Measurements from ENCODE around the gene REEP1.
"Not testable (repeated sequence)": the region's sequence is repeated elsewhere in the genome, so short reads cannot be mapped to it uniquely, and the experiment has no call there.

The REEP1 gene

GRCh38 chr2:86241611-86242010 is 95.8 kb downstream of the REEP1 start:
- DNase-seq = no peak

DNA sequence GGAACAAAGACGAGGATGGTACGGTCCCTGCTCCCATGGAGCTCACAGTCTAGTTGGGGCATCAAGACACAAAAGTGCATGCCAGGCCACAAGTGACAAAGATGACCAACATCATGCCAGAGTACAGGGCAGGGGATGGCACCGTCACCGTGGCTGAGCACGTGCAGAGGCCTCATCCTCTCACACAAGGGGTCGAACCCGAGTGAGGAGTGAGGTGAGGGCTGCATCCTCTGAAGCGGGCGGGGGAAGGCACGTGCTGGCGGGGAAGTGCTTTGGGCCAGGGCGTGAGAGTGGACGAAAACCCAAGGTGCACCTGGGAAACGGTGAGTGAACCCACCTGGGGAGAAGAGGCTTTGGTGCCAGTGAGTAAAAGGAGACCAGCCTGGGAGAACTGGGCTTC is 97.2 kb downstream of the REEP1 start:
- no peak for DNase-seq

GRCh38 chr2:86239745-86240144 is 97.7 kb downstream of the REEP1 start:
- no peak for DNase-seq

GRCh38 chr2:86239326-86239725 is 98.1 kb downstream of the REEP1 start:
- DNase-seq = no peak

DNA sequence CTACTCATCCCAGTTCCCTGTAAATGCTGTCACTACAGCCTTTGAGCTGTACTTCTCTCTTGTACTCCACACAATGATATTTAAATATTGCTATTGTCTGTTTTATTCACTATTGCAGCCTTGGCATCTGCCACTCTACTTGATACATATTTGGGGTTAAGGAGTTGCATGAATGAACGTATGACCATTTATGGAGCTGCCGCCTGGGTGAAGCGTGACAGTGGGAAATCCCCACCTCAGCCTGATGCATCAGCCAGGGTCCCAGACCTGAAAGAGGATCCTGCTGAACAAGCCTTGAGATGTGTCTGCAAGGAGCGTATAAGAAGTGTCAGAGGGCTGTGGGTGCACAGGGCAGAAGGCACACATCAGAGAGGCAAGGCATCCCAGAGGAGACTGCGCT is 99.1 kb downstream of the REEP1 start:
- no peak for DNase-seq

DNA sequence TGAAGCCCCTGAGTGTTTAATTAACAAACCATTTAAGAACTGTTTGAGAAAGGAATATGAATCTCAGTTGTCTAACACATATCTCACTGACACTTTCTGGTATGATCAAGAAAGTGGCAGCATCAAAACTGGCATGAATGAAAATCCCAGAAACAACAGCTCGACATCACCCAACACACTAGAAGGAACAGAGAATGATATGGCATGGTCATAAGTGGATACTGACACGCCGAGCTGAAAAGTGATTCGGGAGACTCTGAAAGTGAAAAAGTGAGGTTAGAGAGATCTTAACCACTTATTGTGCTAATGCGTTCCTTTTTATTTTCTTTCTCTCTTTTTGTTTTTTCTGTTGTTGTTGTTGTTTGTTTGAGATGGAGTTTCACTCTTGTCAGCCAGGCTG is 100.3 kb downstream of the REEP1 start:
- DNase-seq = no peak

DNA sequence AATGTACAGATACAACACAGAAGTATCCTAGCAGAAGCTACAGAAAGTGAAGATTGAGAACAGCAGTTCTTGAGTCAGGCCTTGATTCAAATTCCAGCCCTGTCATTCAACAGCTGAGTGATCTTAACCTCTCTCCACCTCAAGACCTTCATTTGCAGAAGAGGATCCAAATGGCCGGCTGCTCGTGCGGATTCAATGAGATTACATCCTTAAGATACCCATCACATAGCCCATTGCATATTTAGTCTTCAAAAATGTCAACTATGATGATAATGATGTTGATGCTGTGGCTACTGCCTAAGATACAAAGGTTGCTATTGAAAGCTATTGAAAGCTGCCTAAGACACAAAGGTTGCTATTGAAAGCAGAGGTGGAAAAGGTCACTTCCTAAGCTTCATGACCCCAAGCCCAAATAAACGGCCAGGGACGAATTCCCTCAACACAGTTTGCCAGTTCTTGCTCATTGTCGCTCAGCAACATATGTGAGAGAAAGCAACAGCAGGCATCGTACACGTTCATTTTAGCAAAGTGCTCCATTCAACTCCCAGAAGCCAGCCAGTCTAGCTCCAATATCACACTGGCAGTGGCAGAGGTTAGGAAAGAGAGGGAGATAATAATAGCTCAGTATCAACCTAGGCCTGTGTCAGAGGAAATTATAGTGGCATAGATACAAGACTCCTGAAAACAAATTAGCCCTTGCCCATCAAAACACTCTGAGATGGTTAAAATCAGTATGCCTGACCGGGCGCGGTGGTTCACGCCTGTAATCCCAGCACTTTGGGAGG is 102.0 kb downstream of the REEP1 start:
- DNase-seq = no peak

DNA sequence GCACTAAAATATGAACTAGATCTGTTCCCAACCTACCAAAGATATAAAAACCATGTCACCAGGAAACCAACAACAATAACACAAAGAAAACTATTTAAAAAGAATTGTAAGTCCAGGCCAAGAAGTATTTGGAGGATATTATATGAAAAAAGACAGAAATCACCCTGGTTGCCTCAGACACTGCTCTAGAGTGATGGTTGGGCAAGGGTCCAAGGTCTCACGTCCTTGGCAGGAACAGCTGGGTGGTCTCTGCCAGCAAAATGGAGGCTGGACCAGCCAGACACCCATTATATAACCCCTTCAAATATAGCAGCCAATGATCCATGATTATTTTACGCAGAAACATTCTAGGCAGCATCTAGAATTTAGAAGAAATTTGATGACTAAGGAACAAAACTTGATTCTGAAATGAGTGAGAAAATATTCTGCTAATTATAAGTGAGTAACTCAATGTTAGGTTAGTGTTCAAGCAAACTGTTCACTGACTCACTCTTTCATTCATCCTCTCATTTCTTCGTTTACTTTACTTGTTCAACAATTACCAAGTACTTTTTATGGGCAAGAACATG is 102.8 kb downstream of the REEP1 start:
- no peak for DNase-seq

- no peak for DNase-seq
Observed at GRCh38 chr2:86233436-86233835, 104.0 kb downstream of the REEP1 start.

GRCh38 chr2:86232910-86233309 is 104.5 kb downstream of the REEP1 start:
- no peak for DNase-seq

- DNase-seq = no peak
Observed at GRCh38 chr2:86232373-86232784, 105.0 kb downstream of the REEP1 start.

GRCh38 chr2:86231680-86232372 is 105.6 kb downstream of the REEP1 start:
- DNase-seq = no peak

DNA sequence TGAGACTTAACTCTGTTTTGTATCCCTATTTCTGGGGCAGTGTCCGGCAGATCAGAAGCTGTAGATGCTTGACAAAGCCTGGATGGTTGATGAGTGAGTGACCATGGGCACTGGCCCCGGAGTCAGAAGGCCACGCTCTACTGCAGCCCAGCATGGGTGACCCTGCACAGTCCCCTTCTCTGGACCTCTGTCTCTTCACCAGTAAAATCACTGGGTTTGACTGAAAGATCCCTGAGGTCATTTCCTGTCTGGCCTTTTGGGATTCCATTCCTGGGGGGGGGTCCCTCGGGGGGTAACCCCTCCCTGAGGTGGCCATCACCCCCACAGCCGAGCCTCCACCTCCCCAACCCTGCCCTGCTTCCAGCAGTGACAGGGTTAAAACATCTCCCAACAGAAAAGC is 106.5 kb downstream of the REEP1 start:
- no peak for DNase-seq

- no peak for DNase-seq
Observed at GRCh38 chr2:86229221-86229620, 108.2 kb downstream of the REEP1 start.

DNA sequence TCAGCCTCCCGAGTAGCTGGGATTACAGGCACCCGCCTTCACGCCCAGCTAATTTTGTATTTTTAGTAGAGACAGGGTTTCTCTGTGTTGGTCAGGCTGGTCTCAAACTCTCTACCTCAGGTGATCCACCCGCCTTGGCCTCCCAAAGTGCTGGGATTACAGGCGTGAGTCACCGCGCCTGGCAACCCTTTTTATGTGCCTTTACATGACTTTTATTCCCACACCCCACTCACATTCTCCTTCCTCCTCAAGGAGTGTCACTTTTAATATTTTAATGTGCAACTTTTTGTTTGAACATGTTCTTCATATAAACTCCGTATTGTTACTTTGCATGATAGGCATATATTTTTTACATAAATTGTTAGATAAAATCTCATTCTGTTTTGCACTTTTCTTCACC is 108.9 kb downstream of the REEP1 start:
- not testable (repeated sequence) for DNase-seq

DNA sequence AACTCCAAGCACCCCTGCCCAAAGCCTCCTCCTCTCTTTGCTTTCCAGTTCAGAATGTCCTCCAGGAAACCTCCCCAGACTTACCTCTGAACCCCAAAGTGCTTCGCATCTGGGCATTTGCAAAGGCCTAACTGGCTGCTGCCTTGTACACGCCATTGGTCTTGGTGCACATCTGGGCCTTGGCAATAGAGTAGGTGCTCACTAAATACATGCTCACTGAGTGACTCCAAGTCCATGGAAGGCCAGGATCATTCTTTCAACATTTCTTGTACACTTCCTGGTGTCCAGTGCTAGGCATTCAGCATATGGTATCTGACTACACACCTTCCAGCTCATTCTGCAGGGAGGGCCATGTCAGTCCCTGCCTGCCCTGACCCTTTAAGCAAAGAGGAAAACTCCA is 109.7 kb downstream of the REEP1 start:
- no peak for DNase-seq

- no peak for DNase-seq
Observed at GRCh38 chr2:86226636-86227520, 110.5 kb downstream of the REEP1 start.

DNA sequence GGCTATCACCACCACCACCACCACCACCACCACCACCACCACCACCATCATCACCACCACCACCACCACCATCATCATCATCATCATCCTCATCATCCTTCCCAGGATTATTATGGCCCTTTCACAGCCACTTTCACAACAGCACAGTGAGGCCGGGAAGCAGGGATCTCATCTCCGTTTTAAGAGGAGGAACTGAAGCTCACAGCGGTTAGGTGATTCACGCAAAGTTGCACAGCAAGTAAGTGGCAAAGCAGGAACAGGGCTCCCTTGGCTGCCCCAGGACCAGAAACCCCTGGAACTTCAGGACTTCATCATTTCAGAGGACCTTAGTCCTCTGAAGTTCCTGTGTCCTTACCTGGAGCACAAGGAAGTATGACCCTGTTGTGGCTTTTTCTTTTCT is 111.4 kb downstream of the REEP1 start:
- no peak for DNase-seq

DNA sequence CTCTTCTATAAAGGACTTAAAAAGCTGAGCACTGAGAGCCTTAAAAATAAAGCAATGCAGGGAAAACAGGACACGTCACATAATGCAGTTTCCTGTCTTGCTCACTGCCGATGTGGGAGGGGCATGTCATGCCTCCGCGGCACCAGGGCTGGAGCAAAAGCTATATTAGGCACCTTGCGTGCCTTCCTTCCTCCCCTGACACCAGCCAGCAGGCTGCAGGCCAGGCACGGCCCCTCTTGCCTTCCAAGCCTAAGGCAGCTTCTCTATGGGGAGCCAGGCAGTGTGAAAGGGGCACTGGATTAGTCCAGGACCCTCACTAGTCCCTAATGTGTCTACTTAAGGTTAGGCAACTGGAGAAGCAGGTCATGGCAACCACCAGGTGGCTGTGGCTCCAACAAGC is 111.8 kb downstream of the REEP1 start:
- DNase-seq = no peak

GRCh38 chr2:86224645-86225355 is 112.6 kb downstream of the REEP1 start:
- DNase-seq = no peak

DNA sequence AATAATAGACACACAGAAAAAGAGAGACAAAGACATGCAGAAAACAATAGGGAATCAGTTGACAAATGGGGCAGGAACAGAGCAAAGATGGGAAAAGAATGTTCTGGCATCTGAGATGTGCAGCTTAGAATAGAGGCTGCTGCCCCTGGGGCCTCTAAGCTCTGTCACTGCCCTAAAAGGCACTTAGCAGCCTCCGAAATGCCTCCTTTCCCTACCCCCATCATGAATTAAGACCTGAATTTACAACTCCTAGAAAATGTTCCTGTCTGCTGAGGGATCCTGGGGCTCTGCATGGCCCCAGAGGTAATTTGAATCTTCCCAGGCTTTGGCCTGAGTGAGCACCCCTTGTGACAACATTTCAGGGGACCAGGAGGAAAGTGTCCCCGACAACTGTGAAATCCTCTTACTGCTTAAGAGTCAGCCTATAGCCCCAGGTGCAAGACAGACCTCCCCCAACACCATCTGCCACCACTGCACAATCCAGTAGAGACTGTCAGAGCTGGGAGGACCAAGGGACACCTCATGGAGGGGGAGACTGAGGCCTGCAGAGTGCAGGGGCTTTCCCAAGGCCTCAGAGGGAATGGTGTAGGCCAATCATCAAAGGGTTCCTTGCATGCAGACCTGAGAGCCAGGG is 113.4 kb downstream of the REEP1 start:
- DNase-seq = no peak
